Uterine smooth muscle cell (primary cell): ENCODE results near the gene OTUD5. TPM values are rescaled to one million over a fixed set of nuclear protein-coding genes. Genes with fewer than 3 reads are reported as not detected.

Source experiments
- total RNA-seq: library from RNA; depleted of rRNA; stranded (reverse); fragments of >200 nt; gene quantifications from 2 replicates; pipeline ENCODE4 v1.2.3, GENCODE V29; 2014

The OTUD5 gene, protein sequence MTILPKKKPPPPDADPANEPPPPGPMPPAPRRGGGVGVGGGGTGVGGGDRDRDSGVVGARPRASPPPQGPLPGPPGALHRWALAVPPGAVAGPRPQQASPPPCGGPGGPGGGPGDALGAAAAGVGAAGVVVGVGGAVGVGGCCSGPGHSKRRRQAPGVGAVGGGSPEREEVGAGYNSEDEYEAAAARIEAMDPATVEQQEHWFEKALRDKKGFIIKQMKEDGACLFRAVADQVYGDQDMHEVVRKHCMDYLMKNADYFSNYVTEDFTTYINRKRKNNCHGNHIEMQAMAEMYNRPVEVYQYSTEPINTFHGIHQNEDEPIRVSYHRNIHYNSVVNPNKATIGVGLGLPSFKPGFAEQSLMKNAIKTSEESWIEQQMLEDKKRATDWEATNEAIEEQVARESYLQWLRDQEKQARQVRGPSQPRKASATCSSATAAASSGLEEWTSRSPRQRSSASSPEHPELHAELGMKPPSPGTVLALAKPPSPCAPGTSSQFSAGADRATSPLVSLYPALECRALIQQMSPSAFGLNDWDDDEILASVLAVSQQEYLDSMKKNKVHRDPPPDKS
- total RNA-seq, result 37.0 and 40.7 TPM in 2 replicates

GRCh38 chrX:48957477-48957826 is at the start of gene OTUD5:
TSS of gene OTUD5 (minus strand) at chrX:48957607. CDS start at chrX:48957570, 37 bp downstream.

DNA sequence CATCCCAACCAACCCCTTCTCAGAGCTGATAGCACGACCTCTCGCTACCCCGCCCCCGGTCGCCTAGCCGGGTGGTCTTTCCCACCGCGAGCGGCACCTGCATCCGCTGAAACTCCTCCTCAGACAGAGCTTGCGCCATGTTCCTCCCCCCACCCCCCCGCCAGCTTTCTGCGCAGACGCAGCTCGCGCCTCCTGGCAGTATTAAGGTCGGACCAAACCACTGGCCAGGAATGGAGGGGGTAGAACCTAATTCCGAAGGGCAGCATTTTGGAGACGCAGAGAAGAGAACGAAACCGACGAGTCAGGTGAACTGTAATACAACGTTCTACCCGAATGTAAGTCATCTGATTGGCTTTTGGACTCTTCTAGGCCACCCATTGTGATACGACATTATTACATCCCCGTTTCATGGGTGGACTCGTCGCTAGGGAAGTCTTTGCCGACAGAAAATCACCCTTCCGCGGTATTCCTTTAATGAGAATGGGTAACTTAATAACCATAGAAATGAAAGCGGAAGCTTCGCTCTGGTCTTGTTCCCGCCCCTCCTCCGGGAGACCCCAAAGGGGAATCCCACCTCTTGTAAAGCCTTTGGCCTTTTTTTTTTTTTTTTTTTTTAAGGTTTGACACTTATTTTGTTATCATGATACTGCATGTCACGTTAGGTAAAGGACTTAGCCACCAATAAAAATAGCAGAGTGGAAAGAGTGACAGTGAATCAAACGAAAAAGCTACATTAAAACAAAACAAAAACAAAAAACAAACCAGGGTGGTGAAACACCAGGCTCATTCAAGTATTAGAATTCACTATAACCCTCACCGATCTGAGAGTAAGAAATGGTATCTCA is 44.9 kb upstream of the OTUD5 start, which contains the start of gene GRIPAP1:
TSS of gene GRIPAP1 (minus strand) at position 174 of the 845 bp plus-strand sequence. CDS start at position 139, 35 bp downstream.

GRCh38 chrX:48971249-48972219 is 14.1 kb upstream of the OTUD5 start, which contains the start of gene KCND1:
TSS of gene KCND1 (minus strand) at chrX:48971844. CDS start at chrX:48970271, 1,573 bp downstream.

GRCh38 chrX:48918643-48919340 is 38.6 kb downstream of the OTUD5 start, which contains the start of gene PIM2:
TSS of gene PIM2 (minus strand) at chrX:48919024. CDS start at chrX:48918834, 190 bp downstream.

DNA sequence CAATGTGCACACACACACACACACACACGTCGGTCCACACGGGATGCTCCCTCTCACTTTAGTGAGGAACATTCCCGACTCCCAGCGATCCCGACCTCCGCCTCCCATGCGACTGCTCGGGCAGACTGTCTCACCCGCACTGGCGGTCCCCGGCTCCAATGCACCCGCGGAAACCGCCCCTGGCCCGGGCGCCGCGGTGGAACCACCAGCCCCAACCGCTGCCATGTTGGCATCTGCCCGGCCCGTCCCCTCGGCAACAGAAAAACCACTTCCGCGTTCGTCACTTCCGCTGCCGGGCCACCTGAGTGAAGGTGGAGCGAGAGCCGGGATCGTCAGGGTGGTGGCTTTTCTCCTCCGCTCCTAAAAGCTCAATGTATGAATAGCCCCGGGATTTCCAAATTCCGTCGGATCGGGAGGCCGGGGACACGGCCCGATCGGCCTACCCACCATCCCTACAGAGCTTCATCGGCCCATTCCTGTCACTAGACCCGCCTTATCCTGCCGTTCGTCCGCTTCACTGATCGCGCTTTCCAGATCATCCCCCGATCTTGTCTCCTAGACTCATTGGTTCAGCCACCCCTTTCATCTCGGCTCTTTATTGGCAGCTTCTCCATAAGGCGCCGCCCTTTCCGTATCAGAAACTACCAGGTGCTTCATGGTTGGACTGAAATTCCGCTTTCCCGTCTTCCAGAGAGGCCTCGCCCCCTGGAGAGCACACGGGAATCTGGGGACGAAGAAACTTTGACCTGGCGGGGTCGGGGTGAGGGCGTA is 45.8 kb downstream of the OTUD5 start, which contains the start of gene SLC35A2:
TSS of gene SLC35A2 (minus strand) at position 235 of the 771 bp plus-strand sequence. CDS start at position 225, 10 bp downstream.

DNA sequence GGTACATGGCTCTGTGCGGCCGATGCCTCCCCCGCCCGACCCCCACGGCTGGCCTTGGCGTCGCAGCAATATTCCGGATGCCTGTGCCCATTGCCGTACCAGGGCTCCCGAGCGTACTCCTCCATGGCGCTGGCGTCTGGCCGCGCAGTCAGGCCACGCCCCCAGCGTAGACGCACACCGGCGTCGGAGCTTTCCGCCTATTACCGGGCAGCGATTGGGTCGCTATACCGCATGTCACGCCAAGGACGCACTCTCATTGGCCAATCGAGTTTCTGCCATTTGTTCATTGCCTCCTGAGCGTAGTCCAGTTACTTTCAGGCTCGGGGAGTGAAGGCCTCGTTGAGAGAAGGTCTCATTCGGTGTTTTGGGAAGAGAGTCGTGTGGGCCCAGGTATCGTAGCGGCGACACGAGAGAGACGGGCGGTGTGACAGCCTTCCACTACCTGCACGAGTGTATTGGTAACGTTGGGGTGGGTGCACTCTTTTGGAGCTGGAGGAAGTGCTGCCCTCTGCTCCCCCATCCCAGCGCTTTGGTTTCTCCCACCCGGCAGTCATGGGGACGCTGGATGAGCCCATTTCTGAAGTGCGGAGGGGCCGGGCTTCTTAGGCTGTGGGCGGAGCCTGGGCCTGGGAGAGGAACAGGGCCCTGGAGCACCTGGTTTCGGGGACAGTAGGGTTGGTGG is 59.6 kb downstream of the OTUD5 start, which contains the start of the genes PQBP1 and TIMM17B:
TSS of gene PQBP1 (plus strand) at position 306 of the 682 bp plus-strand sequence. CDS start 580 bp downstream, outside the sequence.
TSS of gene TIMM17B (minus strand) at position 144 of the 682 bp plus-strand sequence. CDS start at position 125, 19 bp downstream.

Other genes with a start within 250 kb of the OTUD5 start
- not detected in 2 replicates for gene GLOD5, start 195.9 kb downstream of the OTUD5 start, total RNA-seq
- gene GATA1, start 171.0 kb downstream of the OTUD5 start, total RNA-seq, result not detected in 2 replicates
- 30.6 and 34.2 TPM in 2 replicates for gene HDAC6, start 155.5 kb downstream of the OTUD5 start, total RNA-seq
- gene ERAS, start 131.1 kb downstream of the OTUD5 start, total RNA-seq, result not detected in 2 replicates
- 2.9 TPM in 1 of 2 replicates, not detected in the other for gene PCSK1N, start 122.0 kb downstream of the OTUD5 start, total RNA-seq
- gene TIMM17B, start 59.8 kb downstream of the OTUD5 start, total RNA-seq, result 36.4 and 39.3 TPM in 2 replicates
- 61.5 and 89.0 TPM in 2 replicates for gene PQBP1, start 59.7 kb downstream of the OTUD5 start, total RNA-seq
- 13.9 and 14.6 TPM in 2 replicates for gene SLC35A2, start 46.0 kb downstream of the OTUD5 start, total RNA-seq
- 6.2 and 7.0 TPM in 2 replicates for gene PIM2, start 38.6 kb downstream of the OTUD5 start, total RNA-seq
- 0.33 and 1.2 TPM in 2 replicates for gene KCND1, start 14.2 kb upstream of the OTUD5 start, total RNA-seq
- gene GRIPAP1, start 44.7 kb upstream of the OTUD5 start, total RNA-seq, result 23.1 and 29.9 TPM in 2 replicates
- gene TFE3, start 85.8 kb upstream of the OTUD5 start, total RNA-seq, result 42.5 and 42.7 TPM in 2 replicates
- gene CCDC120, start 101.4 kb upstream of the OTUD5 start, total RNA-seq, result 0.11 and 0.37 TPM in 2 replicates
- gene PRAF2, start 116.4 kb upstream of the OTUD5 start, total RNA-seq, result 6.6 and 9.1 TPM in 2 replicates
- gene WDR45, start 122.3 kb upstream of the OTUD5 start, total RNA-seq, result 30.1 and 39.6 TPM in 2 replicates
- gene GPKOW, start 166.1 kb upstream of the OTUD5 start, total RNA-seq, result 18.2 and 25.7 TPM in 2 replicates
- gene MAGIX, start 205.2 kb upstream of the OTUD5 start, total RNA-seq, result 1.4 and 2.4 TPM in 2 replicates
- 16.0 and 17.7 TPM in 2 replicates for gene PLP2, start 214.3 kb upstream of the OTUD5 start, total RNA-seq
- 5.3 and 5.9 TPM in 2 replicates for gene PRICKLE3, start 228.8 kb upstream of the OTUD5 start, total RNA-seq
- 0.12 and 0.33 TPM in 2 replicates for gene SYP, start 242.6 kb upstream of the OTUD5 start, total RNA-seq